GM12875 (cell line): ENCODE results near the gene PLD4.

ENCODE experiments used
- H3K4me3 ChIP-seq: one replicate; pipeline ENCODE4 v1.5.1; 2011; ENCODE audit warnings: low read depth, low read length, control low read depth
- TF ChIP-seq, protein P1 (sequence below): IDR thresholded peaks from 2 replicates; pipeline ENCODE4 v1.5.1; 2011; ENCODE audit warnings: low read depth, mild to moderate bottlenecking, control low read depth, inconsistent platforms, low read length, moderate library complexity, borderline replicate concordance; ENCODE audit not compliant: insufficient read depth

The PLD4 gene

DNA sequence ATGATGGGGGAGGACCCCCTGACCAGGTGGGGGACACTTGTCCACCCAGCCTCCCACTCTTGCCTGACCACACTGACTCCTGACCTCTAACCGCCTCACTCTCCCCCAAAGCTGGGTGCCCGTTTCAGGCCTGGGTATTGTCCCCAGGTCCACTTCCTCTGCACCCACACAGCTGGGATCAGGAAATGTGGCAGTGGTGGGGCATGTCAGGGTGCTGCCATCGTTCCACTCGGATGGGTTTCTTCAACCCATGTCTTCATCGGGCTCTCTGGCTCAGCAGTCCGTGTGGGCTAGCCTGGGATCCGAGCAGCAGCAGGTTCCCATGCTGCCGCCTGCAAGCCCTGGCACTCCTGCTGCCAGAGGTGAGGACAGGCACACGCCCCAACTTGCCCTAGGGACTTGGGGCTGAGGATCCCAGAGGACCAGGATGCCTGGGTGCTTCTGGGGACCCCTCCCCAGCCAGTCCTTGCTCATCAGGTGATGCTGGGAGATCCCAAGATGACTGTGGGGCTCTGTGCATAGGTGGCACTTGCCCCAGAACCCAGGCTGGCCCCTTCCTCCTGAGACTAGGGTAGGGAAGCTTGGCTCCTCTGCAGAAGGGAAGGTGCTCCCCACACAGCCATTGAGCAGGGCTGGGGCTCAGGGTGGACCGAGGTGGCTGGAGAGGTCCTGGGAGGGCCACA, 58.0 kb downstream of the PLD4 start:
- TF ChIP-seq, protein P1, sequence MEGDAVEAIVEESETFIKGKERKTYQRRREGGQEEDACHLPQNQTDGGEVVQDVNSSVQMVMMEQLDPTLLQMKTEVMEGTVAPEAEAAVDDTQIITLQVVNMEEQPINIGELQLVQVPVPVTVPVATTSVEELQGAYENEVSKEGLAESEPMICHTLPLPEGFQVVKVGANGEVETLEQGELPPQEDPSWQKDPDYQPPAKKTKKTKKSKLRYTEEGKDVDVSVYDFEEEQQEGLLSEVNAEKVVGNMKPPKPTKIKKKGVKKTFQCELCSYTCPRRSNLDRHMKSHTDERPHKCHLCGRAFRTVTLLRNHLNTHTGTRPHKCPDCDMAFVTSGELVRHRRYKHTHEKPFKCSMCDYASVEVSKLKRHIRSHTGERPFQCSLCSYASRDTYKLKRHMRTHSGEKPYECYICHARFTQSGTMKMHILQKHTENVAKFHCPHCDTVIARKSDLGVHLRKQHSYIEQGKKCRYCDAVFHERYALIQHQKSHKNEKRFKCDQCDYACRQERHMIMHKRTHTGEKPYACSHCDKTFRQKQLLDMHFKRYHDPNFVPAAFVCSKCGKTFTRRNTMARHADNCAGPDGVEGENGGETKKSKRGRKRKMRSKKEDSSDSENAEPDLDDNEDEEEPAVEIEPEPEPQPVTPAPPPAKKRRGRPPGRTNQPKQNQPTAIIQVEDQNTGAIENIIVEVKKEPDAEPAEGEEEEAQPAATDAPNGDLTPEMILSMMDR, result no peak
- no peak overlapping the region for H3K4me3 ChIP-seq
